Measurements from ENCODE around the gene RPS3A. TPM values are rescaled to one million over a fixed set of nuclear protein-coding genes. Genes with fewer than 3 reads are reported as not detected.

Gene RPS3A
- total RNA-seq, 2 donors from 2014 or later, result 2,304 to 2,367 TPM

DNA sequence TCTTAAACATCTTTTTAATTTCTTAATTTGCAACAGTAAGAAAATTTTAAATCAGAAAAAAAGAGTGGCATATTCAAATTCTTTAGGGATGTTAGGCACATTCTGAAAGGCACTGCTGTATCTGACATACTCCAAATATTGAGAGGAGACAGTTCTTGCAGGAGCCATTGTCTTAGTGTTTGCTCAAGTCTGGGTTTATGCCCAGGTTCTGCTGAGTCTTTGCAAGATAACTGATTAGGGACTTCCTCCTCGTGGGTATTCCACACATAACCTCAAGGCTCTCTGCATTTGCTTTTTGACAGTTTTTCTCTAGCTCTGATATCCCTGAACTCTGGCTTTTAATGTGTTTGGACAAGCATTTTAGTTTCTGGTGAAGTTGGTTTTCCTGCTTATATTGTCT is 52.6 kb downstream of the RPS3A start:
- no peaks in the 10 kb centered on the region for H3K27me3 Mint-ChIP-seq (ENCODE audit: insufficient read depth)
- Histone ChIP-seq H3K4me3 (ENCODE audit: low read length) (no peak overlapping the region), H3K9ac (ENCODE audit: extremely low read depth, low read length, poor library complexity, severe bottlenecking) (no peak overlapping the region), H3K9me3 (ENCODE audit: control insufficient read depth, low read length) (no peaks in the 10 kb centered on the region), H3K36me3 (ENCODE audit: control insufficient read depth, insufficient read depth, low read length) (peaks cover 23% of the 10 kb centered on the region), H3K27me3 (ENCODE audit: control insufficient read depth, insufficient read depth, low read length, poor library complexity, severe bottlenecking) (no peaks in the 10 kb centered on the region), H3K27ac (ENCODE audit: low read depth, low read length) (no peak overlapping the region), H3K4me1 (ENCODE audit: control insufficient read depth, insufficient read depth, low read length) (no peaks in the 10 kb centered on the region)
- 54% methylated on average over 1 of the region's 1 CpG; no CpG with 5 or more reads in 1 of the 2 experiments for WGBS, 2 experiments (ENCODE audit: insufficient coverage in 1 of 2, insufficient read length in 1 of 2)
- no peak for DNase-seq
- H3K4me3 Mint-ChIP-seq, result no peak overlapping the region
- H3K36me3 Mint-ChIP-seq (ENCODE audit: low read depth), result peaks cover 47% of the 10 kb centered on the region
- no peaks in the 10 kb centered on the region for H3K9me3 Mint-ChIP-seq
- H3K4me1 Mint-ChIP-seq, result peaks cover 4% of the 10 kb centered on the region
- TF ChIP-seq, protein P1, sequence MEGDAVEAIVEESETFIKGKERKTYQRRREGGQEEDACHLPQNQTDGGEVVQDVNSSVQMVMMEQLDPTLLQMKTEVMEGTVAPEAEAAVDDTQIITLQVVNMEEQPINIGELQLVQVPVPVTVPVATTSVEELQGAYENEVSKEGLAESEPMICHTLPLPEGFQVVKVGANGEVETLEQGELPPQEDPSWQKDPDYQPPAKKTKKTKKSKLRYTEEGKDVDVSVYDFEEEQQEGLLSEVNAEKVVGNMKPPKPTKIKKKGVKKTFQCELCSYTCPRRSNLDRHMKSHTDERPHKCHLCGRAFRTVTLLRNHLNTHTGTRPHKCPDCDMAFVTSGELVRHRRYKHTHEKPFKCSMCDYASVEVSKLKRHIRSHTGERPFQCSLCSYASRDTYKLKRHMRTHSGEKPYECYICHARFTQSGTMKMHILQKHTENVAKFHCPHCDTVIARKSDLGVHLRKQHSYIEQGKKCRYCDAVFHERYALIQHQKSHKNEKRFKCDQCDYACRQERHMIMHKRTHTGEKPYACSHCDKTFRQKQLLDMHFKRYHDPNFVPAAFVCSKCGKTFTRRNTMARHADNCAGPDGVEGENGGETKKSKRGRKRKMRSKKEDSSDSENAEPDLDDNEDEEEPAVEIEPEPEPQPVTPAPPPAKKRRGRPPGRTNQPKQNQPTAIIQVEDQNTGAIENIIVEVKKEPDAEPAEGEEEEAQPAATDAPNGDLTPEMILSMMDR (conservative IDR thresholded peaks at IDR 0.05), result no peak
- no peak overlapping the region for H3K27ac Mint-ChIP-seq

DNA sequence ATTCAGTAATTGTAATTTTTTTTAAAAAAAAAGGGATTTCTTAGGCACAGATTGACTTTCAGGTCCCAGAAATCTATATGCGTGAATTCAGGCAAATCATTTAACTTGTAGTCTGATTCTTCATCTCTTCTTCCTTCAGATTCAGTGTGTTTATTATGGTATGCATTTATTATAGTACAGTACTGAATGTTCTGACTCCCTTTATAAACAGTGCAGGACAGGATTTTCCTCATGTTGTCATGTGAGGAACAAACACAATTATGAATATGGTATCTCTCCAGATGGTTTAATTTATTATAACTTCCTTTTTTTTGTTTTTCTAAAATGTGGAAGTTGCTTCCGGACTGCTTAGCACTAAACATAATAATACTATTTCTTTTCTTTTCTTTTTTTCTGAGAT is 54.2 kb downstream of the RPS3A start:
- Mint-ChIP-seq H3K27ac (no peak overlapping the region), H3K9me3 (peaks cover 6% of the 10 kb centered on the region), H3K27me3 (ENCODE audit: insufficient read depth) (no peaks in the 10 kb centered on the region), H3K4me1 (peaks cover 4% of the 10 kb centered on the region), H3K4me3 (no peak overlapping the region), H3K36me3 (ENCODE audit: low read depth) (peaks cover 46% of the 10 kb centered on the region)
- Histone ChIP-seq H3K4me3 (ENCODE audit: low read length) (no peak overlapping the region), H3K27me3 (ENCODE audit: control insufficient read depth, insufficient read depth, low read length, poor library complexity, severe bottlenecking) (no peaks in the 10 kb centered on the region), H3K36me3 (ENCODE audit: control insufficient read depth, insufficient read depth, low read length) (peaks cover 16% of the 10 kb centered on the region), H3K9ac (ENCODE audit: extremely low read depth, low read length, poor library complexity, severe bottlenecking) (no peak overlapping the region), H3K27ac (ENCODE audit: low read depth, low read length) (no peak overlapping the region), H3K4me1 (ENCODE audit: control insufficient read depth, insufficient read depth, low read length) (no peaks in the 10 kb centered on the region), H3K9me3 (ENCODE audit: control insufficient read depth, low read length) (peaks cover 6% of the 10 kb centered on the region)
- TF ChIP-seq, protein P1 (conservative IDR thresholded peaks at IDR 0.05), result no peak
- 95% methylated on average over 2 of the region's 2 CpGs; no CpG with 5 or more reads in 1 of the 2 experiments for WGBS, 2 experiments (ENCODE audit: insufficient coverage in 1 of 2, insufficient read length in 1 of 2)
- no peak for DNase-seq

Other genes with a start within 250 kb of the RPS3A start
- 10 to 100 TPM; 77.3 to 95.9 TPM for gene LRBA, start 84.3 kb upstream of the RPS3A start, total RNA-seq
- gene PRSS48, start 177.5 kb downstream of the RPS3A start, total RNA-seq, result not detected
- gene SH3D19, start 226.0 kb downstream of the RPS3A start, total RNA-seq, result 10 to 100 TPM; 48.8 to 55.6 TPM

Data from endodermal cell (in vitro differentiated cells).